GM10847 (cell line): Measurements from ENCODE around the gene LAMB4.

Experiments used
- POLR2A ChIP-seq: IDR thresholded peaks from 2 replicates; pipeline ENCODE4 v1.6.1; 2011; ENCODE audit not compliant: insufficient read length; ENCODE audit errors: extremely low read depth

The LAMB4 gene

DNA sequence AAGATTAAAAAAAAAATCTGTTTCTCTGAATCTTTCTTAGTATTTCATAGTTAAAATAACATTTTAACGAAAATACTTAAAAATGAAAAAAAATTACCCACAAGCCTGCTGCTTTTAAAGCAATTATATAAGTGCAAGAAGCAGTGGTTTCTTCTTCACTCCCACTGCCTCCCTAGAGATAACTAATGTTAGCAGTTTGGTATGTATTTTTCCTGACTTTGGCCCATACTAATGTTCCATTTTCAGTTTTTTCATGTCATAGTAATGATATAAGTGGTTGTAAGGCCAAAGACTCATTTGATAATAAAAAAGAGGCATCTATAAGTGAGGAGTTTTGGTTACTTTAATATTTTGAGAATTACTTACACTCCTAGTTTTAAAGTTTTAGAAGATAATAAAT is 102.9 kb downstream of the LAMB4 start:
- no peak for TF ChIP-seq POLR2A

- no peak for TF ChIP-seq POLR2A
Measured at GRCh38 chr7:108026647-108027046, 103.5 kb downstream of the LAMB4 start.

DNA sequence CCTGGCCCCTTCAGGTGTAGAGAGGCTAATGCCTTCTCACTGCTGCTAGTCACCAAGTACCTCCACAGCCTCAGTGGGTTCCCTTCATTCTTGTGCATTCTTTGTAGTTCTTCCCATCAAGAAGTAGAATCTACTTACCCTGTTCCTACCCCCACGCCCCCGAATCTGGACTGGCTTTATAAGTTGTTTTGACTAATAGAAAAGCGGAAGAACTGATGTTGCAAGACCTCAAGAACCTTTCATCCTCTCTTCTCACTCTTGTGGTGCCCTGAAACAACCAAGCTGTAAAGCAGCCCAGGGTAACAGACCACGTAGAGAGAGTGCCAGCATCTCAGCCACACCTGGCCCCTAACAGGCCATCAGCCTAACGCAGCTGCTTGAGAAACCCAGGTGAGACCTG is 104.0 kb downstream of the LAMB4 start:
- TF ChIP-seq POLR2A, result no peak

- no peak for TF ChIP-seq POLR2A
Measured at GRCh38 chr7:108024538-108024937, 105.6 kb downstream of the LAMB4 start.

GRCh38 chr7:108020585-108020984 is 109.6 kb downstream of the LAMB4 start:
- TF ChIP-seq POLR2A, result no peak

GRCh38 chr7:108018668-108019067 is 111.5 kb downstream of the LAMB4 start:
- no peak for TF ChIP-seq POLR2A

DNA sequence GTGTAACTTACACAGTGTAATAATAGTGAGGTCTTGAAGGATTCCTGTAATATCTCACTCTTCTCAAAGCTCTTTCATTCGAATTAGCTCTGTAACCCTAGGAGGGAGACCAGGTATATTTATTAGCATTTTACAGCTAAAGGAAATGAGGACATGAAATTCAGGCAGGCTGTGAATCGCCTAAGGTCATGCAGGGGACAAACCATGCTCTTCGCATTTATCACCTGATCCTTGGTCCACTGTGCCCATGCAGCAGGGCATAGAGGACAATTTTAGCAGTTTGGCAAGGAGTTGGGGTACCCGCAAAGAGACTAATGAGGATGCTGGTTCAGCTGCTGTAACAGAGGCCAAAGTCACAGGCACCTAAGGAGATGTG is 112.4 kb downstream of the LAMB4 start:
- no peak for TF ChIP-seq POLR2A

- TF ChIP-seq POLR2A, result no peak
Measured at GRCh38 chr7:108016841-108017775, 113.1 kb downstream of the LAMB4 start.

GRCh38 chr7:108015740-108016139 is 114.4 kb downstream of the LAMB4 start:
- no peak for TF ChIP-seq POLR2A

GRCh38 chr7:108014747-108015682 is 115.1 kb downstream of the LAMB4 start:
- no peak for TF ChIP-seq POLR2A

DNA sequence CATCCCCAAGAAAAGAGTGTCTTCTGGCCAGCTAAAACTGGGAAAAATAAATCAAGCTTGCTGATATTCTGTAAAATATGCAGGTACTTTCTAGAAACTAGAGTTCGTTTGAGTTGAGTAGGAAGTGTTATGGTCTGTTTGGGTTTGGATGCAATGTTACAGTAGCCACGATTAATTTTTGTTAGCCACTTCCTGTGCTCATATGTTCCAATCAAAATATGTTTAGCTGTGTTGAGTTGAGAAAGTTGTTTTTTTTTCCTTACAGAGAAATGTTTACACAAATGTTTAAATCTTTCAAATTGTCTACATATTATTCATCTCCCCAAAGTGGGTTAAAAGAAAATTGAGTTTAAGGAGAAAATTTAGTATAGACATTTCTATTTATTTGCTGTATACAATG is 115.9 kb downstream of the LAMB4 start:
- no peak for TF ChIP-seq POLR2A

DNA sequence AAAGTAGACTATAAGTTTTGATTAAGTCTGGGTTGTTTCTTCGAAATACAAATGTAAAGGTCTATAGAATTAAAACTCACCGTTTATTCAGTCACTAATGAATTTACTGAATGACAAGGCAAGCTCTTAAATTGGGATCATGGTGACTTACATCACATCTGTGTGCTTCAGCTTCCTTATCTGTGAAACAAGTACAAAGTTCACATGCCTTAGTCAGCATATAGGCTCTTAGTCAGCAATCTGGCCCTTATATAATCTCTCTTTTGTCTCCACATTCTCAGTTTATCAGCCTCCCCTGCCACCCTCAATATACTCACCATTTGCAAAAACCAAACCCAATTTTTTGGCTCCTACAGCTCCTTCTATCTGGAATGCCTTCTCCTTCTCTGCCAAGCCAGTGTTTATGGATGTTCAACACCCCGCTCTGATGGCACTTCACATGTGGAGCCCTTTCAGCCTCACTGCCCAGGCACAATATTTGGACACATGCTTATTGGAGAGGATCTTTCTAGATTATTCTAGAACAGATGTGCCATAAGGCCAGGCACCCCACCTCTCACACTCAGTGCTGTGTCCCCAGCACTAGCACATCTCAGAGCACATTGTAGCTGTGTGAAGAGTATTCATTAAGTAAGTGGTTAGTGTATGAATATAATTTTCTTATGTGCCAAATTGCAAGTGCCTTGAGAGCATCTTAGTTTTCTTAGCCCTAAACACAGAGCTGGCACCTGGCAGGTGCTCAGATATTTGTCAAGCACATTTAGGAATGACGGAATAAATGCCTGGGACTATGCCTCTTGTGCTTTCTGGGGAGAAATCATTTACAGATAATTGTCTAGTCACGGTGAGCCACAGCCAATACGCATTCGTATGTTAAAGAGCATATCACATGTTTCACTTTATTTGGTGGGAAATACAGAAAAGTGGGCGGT is 117.4 kb downstream of the LAMB4 start:
- no peak for TF ChIP-seq POLR2A

- TF ChIP-seq POLR2A, result no peak
Measured at GRCh38 chr7:108010377-108010776, 119.8 kb downstream of the LAMB4 start.

DNA sequence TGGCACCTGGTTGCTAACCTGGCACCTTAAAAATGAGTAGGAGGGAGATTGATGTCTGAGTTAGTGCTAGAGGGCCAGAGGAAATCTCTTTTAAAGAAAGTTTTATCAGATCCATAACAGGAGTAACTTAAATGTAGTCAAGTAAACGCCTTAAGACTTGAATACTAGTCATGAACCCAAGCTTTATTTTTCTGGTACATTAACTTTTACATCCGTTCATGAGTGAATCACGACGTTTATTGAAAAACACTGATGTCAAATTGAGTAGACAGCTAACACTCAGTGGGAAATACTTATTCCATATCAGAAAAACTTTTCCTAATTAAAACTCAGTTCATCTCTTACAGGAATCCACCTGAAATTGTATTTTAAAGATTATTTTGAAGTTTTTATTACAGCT is 120.3 kb downstream of the LAMB4 start:
- no peak for TF ChIP-seq POLR2A

DNA sequence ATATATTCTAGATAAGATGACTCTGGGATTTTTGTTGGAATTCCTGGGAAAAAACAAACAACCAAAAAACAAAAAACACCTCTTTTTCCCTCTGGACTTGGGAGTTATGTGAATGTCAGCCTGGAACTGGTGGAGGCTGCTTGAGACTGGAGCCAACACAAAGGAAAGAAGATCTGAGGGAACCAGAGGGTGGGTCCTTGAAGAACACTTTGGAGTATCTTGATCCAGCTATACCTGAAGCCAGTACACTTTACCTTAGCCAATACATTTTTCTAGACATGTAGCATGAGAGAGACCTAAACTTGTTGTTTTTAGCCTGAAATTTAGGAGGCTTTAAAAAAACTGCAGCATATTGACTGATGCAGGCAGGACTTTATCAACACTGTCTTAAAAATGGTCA is 121.3 kb downstream of the LAMB4 start:
- no peak for TF ChIP-seq POLR2A

- TF ChIP-seq POLR2A, result no peak
Measured at GRCh38 chr7:108008240-108008639, 121.9 kb downstream of the LAMB4 start.
